Natural killer cell (primary cell): ENCODE results near the gene TRANK1. TPM values are rescaled to one million over a fixed set of nuclear protein-coding genes. Genes with fewer than 3 reads are reported as not detected.

ENCODE experiments used
- ATAC-seq, 3 donors: fragments of 150-1000 bp in 2 of 3; fragments of 200-7000 bp in 1 of 3; cut with Tn5 transposase; 1 replicate in 1 of 3; 2 replicates in 2 of 3; pipeline ENCODE4 v1.10.0; 2021; ENCODE audit warnings: mild to moderate bottlenecking in 2 of 3, moderate library complexity in 2 of 3
- DNase-seq, 2 donors: peaks; one replicate each; pipeline versions ENCODE4 v3.0.0 to v3.0.0-alpha.2; 2013 to 2021; ENCODE audit warnings: mixed read lengths in 1 of 2
- H3K27ac ChIP-seq: one replicate; pipeline ENCODE4 v1.5.1; 2013; ENCODE audit warnings: mild to moderate bottlenecking, low read length
- H3K27me3 ChIP-seq: one replicate; pipeline ENCODE4 v1.6.1; 2013; ENCODE audit warnings: low read length; ENCODE audit not compliant: control insufficient read depth, insufficient read depth
- H3K36me3 ChIP-seq: one replicate; pipeline ENCODE4 v1.6.1; 2013; ENCODE audit warnings: low read length; ENCODE audit not compliant: control insufficient read depth, insufficient read depth
- H3K4me1 ChIP-seq: one replicate; pipeline ENCODE4 v1.6.1; 2013; ENCODE audit warnings: low read length; ENCODE audit not compliant: control insufficient read depth, insufficient read depth
- H3K4me3 ChIP-seq: one replicate; pipeline ENCODE4 v1.5.1; 2013; ENCODE audit warnings: low read length
- H3K9me3 ChIP-seq: one replicate; pipeline ENCODE4 v1.6.1; 2013; ENCODE audit warnings: low read length; ENCODE audit not compliant: control insufficient read depth, insufficient read depth
- H3K27ac Mint-ChIP-seq, 2 donors: one replicate each; pipeline ENCODE4 v1.8.0; 2022; ENCODE audit warnings: mild to moderate bottlenecking in 2 of 2, mixed read lengths in 2 of 2, moderate library complexity in 1 of 2
- H3K27me3 Mint-ChIP-seq, 2 donors: one replicate each; pipeline ENCODE4 v1.8.0; 2022; ENCODE audit warnings: low read depth in 2 of 2, mixed read lengths in 2 of 2
- H3K36me3 Mint-ChIP-seq: one replicate; pipeline ENCODE4 v1.8.0; 2022; ENCODE audit warnings: mixed read lengths
- H3K4me1 Mint-ChIP-seq, 2 donors: one replicate each; pipeline ENCODE4 v1.8.0; 2022; ENCODE audit warnings: mixed read lengths in 2 of 2
- H3K4me3 Mint-ChIP-seq: one replicate; pipeline ENCODE4 v1.8.0; 2022; ENCODE audit warnings: mild to moderate bottlenecking, moderate library complexity, mixed read lengths
- H3K9me3 Mint-ChIP-seq, 2 donors: one replicate each; pipeline ENCODE4 v1.8.0; 2022; ENCODE audit warnings: mixed read lengths in 2 of 2
- CTCF ChIP-seq: fragments of 200-600 bp; IDR thresholded peaks from one replicate; pipeline ENCODE4 v1.8.0; 2022; ENCODE audit warnings: antibody characterized with exemption
- WGBS: methylation state at CpG from one replicate; pipeline ENCODE4 v1.1.7; 2013; ENCODE audit warnings: missing lambda C conversion rate; ENCODE audit not compliant: insufficient coverage; 5-methylcytosine and 5-hydroxymethylcytosine counted together
- intact Hi-C: fragments of 100-400 bp; cut with micrococcal nuclease; formaldehyde crosslinking; loops from one replicate; pipeline ENCODE4 v1.14.2; 2022
- total RNA-seq, 4 donors: library from RNA; stranded (reverse); fragments of 120-200 nt in 1 of 4; gene quantifications; one replicate each; pipeline versions ENCODE4 v1.2.3 to v1.2.4, GENCODE V29; 2013 to 2022

TRANK1 gene
- total RNA-seq, 3 donors from 2014 or later (not counting 1 experiment from before 2014, with no cell fraction given), result 105 to 158 (median 139) TPM

GRCh38 chr3:36827133-36827532, 117.7 kb downstream of the TRANK1 start:
- no peaks in the 10 kb centered on the region for H3K4me1 ChIP-seq
- H3K27me3 ChIP-seq, result no peaks in the 10 kb centered on the region
- no peak for TF ChIP-seq CTCF
- intact Hi-C loops, result no loop called here
- no peak overlapping the region for H3K4me3 ChIP-seq
- WGBS, result 98% methylated on average over 5 of the region's 5 CpGs
- Mint-ChIP-seq H3K9me3 (no peaks in the 10 kb centered on the region), H3K4me1 (peaks cover 5 to 11% of the 10 kb centered on the region in 2 donors), H3K36me3 (peaks cover 32% of the 10 kb centered on the region), H3K27ac (peak overlapping the region in 1 of 2 donors; percentile 45), H3K27me3 (no peaks in the 10 kb centered on the region), H3K4me3 (no peak overlapping the region)
- no peak for ATAC-seq
- DNase-seq, result no peak
- H3K9me3 ChIP-seq, result no peaks in the 10 kb centered on the region
- H3K27ac ChIP-seq, result no peak overlapping the region
- H3K36me3 ChIP-seq, result peaks cover 73% of the 10 kb centered on the region

GRCh38 chr3:36826240-36826639, 118.6 kb downstream of the TRANK1 start:
- Histone ChIP-seq H3K27me3 (no peaks in the 10 kb centered on the region), H3K27ac (no peak overlapping the region), H3K4me1 (no peaks in the 10 kb centered on the region), H3K36me3 (peaks cover 65% of the 10 kb centered on the region), H3K9me3 (no peaks in the 10 kb centered on the region), H3K4me3 (no peak overlapping the region)
- WGBS, result 99% methylated on average over 6 of the region's 6 CpGs
- Mint-ChIP-seq H3K9me3 (no peaks in the 10 kb centered on the region), H3K27me3 (no peaks in the 10 kb centered on the region), H3K27ac (peak overlapping the region; percentile 45), H3K4me1 (peaks cover 3 to 8% of the 10 kb centered on the region in 2 donors), H3K4me3 (no peak overlapping the region), H3K36me3 (peaks cover 27% of the 10 kb centered on the region)
- no peak for TF ChIP-seq CTCF
- DNase-seq (no peak), ATAC-seq (no peak)
- intact Hi-C loops, result no loop called here

GRCh38 chr3:36824443-36824842, 120.4 kb downstream of the TRANK1 start:
- Histone ChIP-seq H3K4me1 (no peaks in the 10 kb centered on the region), H3K27ac (no peak overlapping the region), H3K27me3 (no peaks in the 10 kb centered on the region), H3K9me3 (no peaks in the 10 kb centered on the region), H3K36me3 (peaks cover 50% of the 10 kb centered on the region), H3K4me3 (no peak overlapping the region)
- Mint-ChIP-seq H3K4me3 (no peak overlapping the region), H3K27ac (peak overlapping the region; percentile 35 to 43), H3K4me1 (peaks cover 0 to 7% of the 10 kb centered on the region in 2 donors), H3K9me3 (no peaks in the 10 kb centered on the region), H3K36me3 (peaks cover 21% of the 10 kb centered on the region), H3K27me3 (no peaks in the 10 kb centered on the region)
- intact Hi-C loops, result no loop called here
- ATAC-seq, result no peak
- no peak for TF ChIP-seq CTCF
- 96% methylated on average over 4 of the region's 4 CpGs for WGBS
- DNase-seq, result no peak

GRCh38 chr3:36823806-36824205, 121.0 kb downstream of the TRANK1 start:
- Histone ChIP-seq H3K4me1 (no peaks in the 10 kb centered on the region), H3K9me3 (no peaks in the 10 kb centered on the region), H3K27ac (no peak overlapping the region), H3K36me3 (peaks cover 44% of the 10 kb centered on the region), H3K4me3 (no peak overlapping the region), H3K27me3 (no peaks in the 10 kb centered on the region)
- DNase-seq, result no peak
- Mint-ChIP-seq H3K27me3 (no peaks in the 10 kb centered on the region), H3K36me3 (peaks cover 16% of the 10 kb centered on the region), H3K9me3 (no peaks in the 10 kb centered on the region), H3K27ac (peak overlapping the region; percentile 35 to 43), H3K4me3 (no peak overlapping the region), H3K4me1 (peaks cover 0 to 7% of the 10 kb centered on the region in 2 donors)
- no peak for ATAC-seq
- intact Hi-C loops, result no loop called here
- no peak for TF ChIP-seq CTCF
- 88% methylated on average over 3 of the region's 3 CpGs for WGBS
